Measurements from ENCODE around the gene CMTM8. TPM values are rescaled to one million over a fixed set of nuclear protein-coding genes. Genes with fewer than 3 reads are reported as not detected.

The CMTM8 gene
- total and polyA plus RNA-seq, 2 donors = 4.1 to 16.2 TPM

- Histone ChIP-seq H3K4me3 (ENCODE audit: low read length in 2 of 2) (no peak overlapping the region), H3K9me3 (ENCODE audit: control insufficient read depth in 2 of 2, insufficient read depth in 1 of 2, low read length in 1 of 2) (no peaks in the 10 kb centered on the region), H3K4me1 (ENCODE audit: control insufficient read depth in 2 of 2, insufficient read depth in 2 of 2, low read length in 2 of 2) (peaks cover 3 to 19% of the 10 kb centered on the region in 2 donors), H3K36me3 (ENCODE audit: control insufficient read depth in 2 of 2, insufficient read depth in 2 of 2, low read length in 1 of 2) (no peaks in the 10 kb centered on the region), H3K27ac (ENCODE audit: low read depth in 1 of 2, low read length in 1 of 2) (no peak overlapping the region), H3K27me3 (ENCODE audit: control insufficient read depth in 2 of 2, insufficient read depth in 1 of 2, low read length in 1 of 2) (no peaks in the 10 kb centered on the region)
- 69% methylated on average over 5 of the region's 5 CpGs for WGBS
- no peak for DNase-seq (ENCODE audit: low read depth in 6 of 9, low spot score in 9 of 9)
Measured at GRCh38 chr3:32313723-32314473, 75.4 kb downstream of the CMTM8 start.

DNA sequence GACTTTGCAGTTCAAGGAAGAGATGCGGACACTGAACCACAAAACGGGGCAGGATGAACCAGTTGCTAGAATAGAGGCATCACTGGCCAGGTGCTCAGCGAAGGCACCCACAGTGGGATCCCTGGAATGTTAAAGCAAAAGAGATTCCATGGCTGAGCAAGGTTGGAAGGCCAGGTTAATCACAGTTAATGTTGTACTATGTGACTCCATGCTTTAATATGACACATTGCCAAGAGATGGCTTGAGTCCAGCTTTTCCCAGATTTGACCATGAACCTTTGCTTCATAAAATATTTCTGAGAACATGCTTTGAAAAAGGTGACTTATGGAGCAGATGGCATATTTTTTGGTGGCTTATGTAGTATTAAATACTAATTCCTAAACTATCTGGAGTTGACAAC is 77.0 kb downstream of the CMTM8 start:
- WGBS = 92% methylated on average over 3 of the region's 3 CpGs
- no peaks in the 10 kb centered on the region for H3K27me3 ChIP-seq (ENCODE audit: control insufficient read depth in 2 of 2, insufficient read depth in 1 of 2, low read length in 1 of 2)
- no peak overlapping the region for H3K27ac ChIP-seq (ENCODE audit: low read depth in 1 of 2, low read length in 1 of 2)
- peaks cover 3 to 22% of the 10 kb centered on the region in 2 donors for H3K4me1 ChIP-seq (ENCODE audit: control insufficient read depth in 2 of 2, insufficient read depth in 2 of 2, low read length in 2 of 2)
- H3K4me3 ChIP-seq (ENCODE audit: low read length in 2 of 2) = no peak overlapping the region
- no peak for DNase-seq (ENCODE audit: low read depth in 6 of 9, low spot score in 9 of 9)
- no peaks in the 10 kb centered on the region for H3K36me3 ChIP-seq (ENCODE audit: control insufficient read depth in 2 of 2, insufficient read depth in 2 of 2, low read length in 1 of 2)
- H3K9me3 ChIP-seq (ENCODE audit: control insufficient read depth in 2 of 2, insufficient read depth in 1 of 2, low read length in 1 of 2) = no peaks in the 10 kb centered on the region

GRCh38 chr3:32316319-32316718 is 77.8 kb downstream of the CMTM8 start:
- Histone ChIP-seq H3K27ac (ENCODE audit: low read depth in 1 of 2, low read length in 1 of 2) (no peak overlapping the region), H3K4me1 (ENCODE audit: control insufficient read depth in 2 of 2, insufficient read depth in 2 of 2, low read length in 2 of 2) (peaks cover 11 to 29% of the 10 kb centered on the region in 2 donors), H3K9me3 (ENCODE audit: control insufficient read depth in 2 of 2, insufficient read depth in 1 of 2, low read length in 1 of 2) (no peaks in the 10 kb centered on the region), H3K27me3 (ENCODE audit: control insufficient read depth in 2 of 2, insufficient read depth in 1 of 2, low read length in 1 of 2) (no peaks in the 10 kb centered on the region), H3K36me3 (ENCODE audit: control insufficient read depth in 2 of 2, insufficient read depth in 2 of 2, low read length in 1 of 2) (no peaks in the 10 kb centered on the region), H3K4me3 (ENCODE audit: low read length in 2 of 2) (no peak overlapping the region)
- no peak for DNase-seq (ENCODE audit: low read depth in 6 of 9, low spot score in 9 of 9)
- 66% methylated on average over 2 of the region's 2 CpGs for WGBS

- Histone ChIP-seq H3K27me3 (ENCODE audit: control insufficient read depth in 2 of 2, insufficient read depth in 1 of 2, low read length in 1 of 2) (no peaks in the 10 kb centered on the region), H3K36me3 (ENCODE audit: control insufficient read depth in 2 of 2, insufficient read depth in 2 of 2, low read length in 1 of 2) (no peaks in the 10 kb centered on the region), H3K4me3 (ENCODE audit: low read length in 2 of 2) (no peak overlapping the region), H3K27ac (ENCODE audit: low read depth in 1 of 2, low read length in 1 of 2) (no peak overlapping the region), H3K9me3 (ENCODE audit: control insufficient read depth in 2 of 2, insufficient read depth in 1 of 2, low read length in 1 of 2) (peaks cover 0 to 4% of the 10 kb centered on the region in 2 donors), H3K4me1 (ENCODE audit: control insufficient read depth in 2 of 2, insufficient read depth in 2 of 2, low read length in 2 of 2) (peaks cover 9 to 35% of the 10 kb centered on the region in 2 donors)
- DNase-seq (ENCODE audit: low read depth in 6 of 9, low spot score in 9 of 9) = no peak
- 69% methylated on average over 2 of the region's 2 CpGs for WGBS
Measured at GRCh38 chr3:32316976-32317375, 78.5 kb downstream of the CMTM8 start.

DNA sequence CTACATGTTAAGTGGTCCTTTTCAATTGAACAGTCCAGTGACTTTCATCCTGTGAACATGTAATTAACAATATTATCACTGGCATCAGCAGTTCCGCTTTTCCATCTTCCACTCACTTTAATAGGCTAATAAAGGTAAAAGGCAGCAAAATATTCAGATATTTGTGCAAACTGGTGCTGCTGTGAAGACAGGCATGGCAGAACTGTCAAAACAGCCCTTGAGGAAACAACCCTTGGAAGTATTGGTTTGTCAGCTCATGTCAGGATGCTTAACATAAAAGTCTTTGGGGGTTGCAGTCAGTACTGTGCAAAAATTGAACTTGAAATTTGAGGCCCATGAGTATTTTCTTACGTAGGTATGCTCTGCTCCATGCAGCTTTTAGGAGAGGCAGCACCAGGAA is 81.1 kb downstream of the CMTM8 start:
- DNase-seq (ENCODE audit: low read depth in 6 of 9, low spot score in 9 of 9) = no peak
- no peaks in the 10 kb centered on the region for H3K27me3 ChIP-seq (ENCODE audit: control insufficient read depth in 2 of 2, insufficient read depth in 1 of 2, low read length in 1 of 2)
- no peak overlapping the region for H3K4me3 ChIP-seq (ENCODE audit: low read length in 2 of 2)
- no peak overlapping the region for H3K27ac ChIP-seq (ENCODE audit: low read depth in 1 of 2, low read length in 1 of 2)
- 93% methylated on average over 2 of the region's 2 CpGs for WGBS
- peaks cover 0 to 4% of the 10 kb centered on the region in 2 donors for H3K9me3 ChIP-seq (ENCODE audit: control insufficient read depth in 2 of 2, insufficient read depth in 1 of 2, low read length in 1 of 2)
- H3K36me3 ChIP-seq (ENCODE audit: control insufficient read depth in 2 of 2, insufficient read depth in 2 of 2, low read length in 1 of 2) = no peaks in the 10 kb centered on the region
- H3K4me1 ChIP-seq (ENCODE audit: control insufficient read depth in 2 of 2, insufficient read depth in 2 of 2, low read length in 2 of 2) = peaks cover 15 to 30% of the 10 kb centered on the region in 2 donors

DNA sequence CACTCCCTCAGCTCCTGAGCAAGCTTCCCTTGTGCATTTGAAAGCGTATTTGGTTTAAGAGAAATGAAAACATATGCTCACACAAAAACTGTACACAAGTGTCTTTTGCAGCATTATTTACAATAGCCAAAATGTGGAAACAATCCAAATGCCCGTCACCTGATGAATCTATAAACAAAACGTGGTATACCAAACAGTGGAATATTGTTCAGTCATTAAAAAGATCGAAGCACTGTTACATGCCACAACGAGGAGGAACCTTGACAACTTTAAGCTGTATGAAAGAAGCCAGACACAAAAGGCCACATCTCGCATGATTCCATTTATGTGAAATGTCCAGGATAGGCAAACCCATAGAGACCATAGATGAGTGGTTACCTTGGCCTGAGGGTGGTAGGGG is 81.6 kb downstream of the CMTM8 start:
- peaks cover 0 to 4% of the 10 kb centered on the region in 2 donors for H3K9me3 ChIP-seq (ENCODE audit: control insufficient read depth in 2 of 2, insufficient read depth in 1 of 2, low read length in 1 of 2)
- peaks cover 20 to 35% of the 10 kb centered on the region in 2 donors for H3K4me1 ChIP-seq (ENCODE audit: control insufficient read depth in 2 of 2, insufficient read depth in 2 of 2, low read length in 2 of 2)
- H3K27ac ChIP-seq (ENCODE audit: low read depth in 1 of 2, low read length in 1 of 2) = no peak overlapping the region
- H3K4me3 ChIP-seq (ENCODE audit: low read length in 2 of 2) = no peak overlapping the region
- WGBS = 95% methylated on average over 6 of the region's 6 CpGs
- H3K36me3 ChIP-seq (ENCODE audit: control insufficient read depth in 2 of 2, insufficient read depth in 2 of 2, low read length in 1 of 2) = no peaks in the 10 kb centered on the region
- no peak for DNase-seq (ENCODE audit: low read depth in 6 of 9, low spot score in 9 of 9)
- no peaks in the 10 kb centered on the region for H3K27me3 ChIP-seq (ENCODE audit: control insufficient read depth in 2 of 2, insufficient read depth in 1 of 2, low read length in 1 of 2)

- peak overlapping the region in 1 of 2 donors; percentile 58 for H3K27ac ChIP-seq (ENCODE audit: low read depth in 1 of 2, low read length in 1 of 2)
- peak in 1 of 9 donors; percentile 57 for DNase-seq (ENCODE audit: low read depth in 6 of 9, low spot score in 9 of 9)
- no peak overlapping the region for H3K4me3 ChIP-seq (ENCODE audit: low read length in 2 of 2)
- H3K9me3 ChIP-seq (ENCODE audit: control insufficient read depth in 2 of 2, insufficient read depth in 1 of 2, low read length in 1 of 2) = peaks cover 0 to 4% of the 10 kb centered on the region in 2 donors
- no peaks in the 10 kb centered on the region for H3K27me3 ChIP-seq (ENCODE audit: control insufficient read depth in 2 of 2, insufficient read depth in 1 of 2, low read length in 1 of 2)
- no peaks in the 10 kb centered on the region for H3K36me3 ChIP-seq (ENCODE audit: control insufficient read depth in 2 of 2, insufficient read depth in 2 of 2, low read length in 1 of 2)
- WGBS = 20% methylated on average over 16 of the region's 16 CpGs
- peaks cover 31 to 43% of the 10 kb centered on the region in 2 donors for H3K4me1 ChIP-seq (ENCODE audit: control insufficient read depth in 2 of 2, insufficient read depth in 2 of 2, low read length in 2 of 2)
Measured at GRCh38 chr3:32321095-32321790, 82.8 kb downstream of the CMTM8 start.

DNA sequence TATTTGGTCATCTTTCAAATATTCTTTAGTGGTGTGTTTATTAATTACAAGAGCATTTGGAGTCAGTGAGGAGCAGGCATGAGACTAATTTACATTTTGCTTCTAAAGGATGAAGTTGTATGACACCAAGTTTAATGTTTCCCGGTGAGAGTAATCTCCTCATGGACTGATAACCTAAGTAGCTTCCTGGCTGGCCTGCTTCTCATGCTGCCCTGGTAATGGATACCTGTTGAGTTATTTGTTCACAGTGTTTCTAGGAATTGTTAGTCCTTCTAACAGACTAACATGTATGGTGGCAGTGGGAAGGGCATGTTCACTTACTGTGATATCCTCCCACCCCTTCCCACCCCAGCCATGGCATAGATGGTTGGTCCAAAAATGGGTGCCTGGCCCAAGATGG is 83.8 kb downstream of the CMTM8 start:
- H3K27me3 ChIP-seq (ENCODE audit: control insufficient read depth in 2 of 2, insufficient read depth in 1 of 2, low read length in 1 of 2) = no peaks in the 10 kb centered on the region
- 98% methylated on average over 1 of the region's 1 CpG for WGBS
- DNase-seq (ENCODE audit: low read depth in 6 of 9, low spot score in 9 of 9) = no peak
- no peak overlapping the region for H3K27ac ChIP-seq (ENCODE audit: low read depth in 1 of 2, low read length in 1 of 2)
- no peak overlapping the region for H3K4me3 ChIP-seq (ENCODE audit: low read length in 2 of 2)
- peaks cover 0 to 4% of the 10 kb centered on the region in 2 donors for H3K9me3 ChIP-seq (ENCODE audit: control insufficient read depth in 2 of 2, insufficient read depth in 1 of 2, low read length in 1 of 2)
- H3K4me1 ChIP-seq (ENCODE audit: control insufficient read depth in 2 of 2, insufficient read depth in 2 of 2, low read length in 2 of 2) = peaks cover 31 to 47% of the 10 kb centered on the region in 2 donors
- no peaks in the 10 kb centered on the region for H3K36me3 ChIP-seq (ENCODE audit: control insufficient read depth in 2 of 2, insufficient read depth in 2 of 2, low read length in 1 of 2)

- Histone ChIP-seq H3K9me3 (ENCODE audit: control insufficient read depth in 2 of 2, insufficient read depth in 1 of 2, low read length in 1 of 2) (peaks cover 0 to 4% of the 10 kb centered on the region in 2 donors), H3K27ac (ENCODE audit: low read depth in 1 of 2, low read length in 1 of 2) (no peak overlapping the region), H3K36me3 (ENCODE audit: control insufficient read depth in 2 of 2, insufficient read depth in 2 of 2, low read length in 1 of 2) (no peaks in the 10 kb centered on the region), H3K4me3 (ENCODE audit: low read length in 2 of 2) (no peak overlapping the region), H3K27me3 (ENCODE audit: control insufficient read depth in 2 of 2, insufficient read depth in 1 of 2, low read length in 1 of 2) (no peaks in the 10 kb centered on the region), H3K4me1 (ENCODE audit: control insufficient read depth in 2 of 2, insufficient read depth in 2 of 2, low read length in 2 of 2) (peaks cover 31 to 47% of the 10 kb centered on the region in 2 donors)
- WGBS = 87% methylated on average over 4 of the region's 4 CpGs
- DNase-seq (ENCODE audit: low read depth in 6 of 9, low spot score in 9 of 9) = no peak
Measured at GRCh38 chr3:32323604-32324003, 85.1 kb downstream of the CMTM8 start.
